HEK293 (cell line): Measurements from ENCODE around the gene S100A2.

ENCODE experiments used
- CTCF ChIA-PET: fragments of 350-600 bp; formaldehyde crosslinking; extraction: SDS; loops from one replicate; lab custom pipeline; 2021; ENCODE audit warnings: antibody characterized with exemption; lab: Yijun Ruan, JAX
- POLR2A ChIA-PET: fragments of 300-600 bp; formaldehyde crosslinking; extraction: SDS; loops from one replicate; lab custom pipeline; 2020; ENCODE audit warnings: antibody characterized with exemption, inconsistent platforms; lab: Yijun Ruan, JAX
- H3K27ac ChIP-seq: fragments of 200-500 bp; sonication (Bioruptor generic); 2 replicates; pipeline ENCODE4 v1.5.1; 2014; ENCODE audit warnings: low read depth, low read length, control low read depth, inconsistent platforms; ENCODE audit errors: extremely low read depth
- H3K36me3 ChIP-seq, 2 experiments: fragments of 200-500 bp in 1 of 2; sonication (Bioruptor generic) in 1 of 2; 1 replicate in 1 of 2; 2 replicates in 1 of 2; pipeline ENCODE4 v1.5.1; 2014 to 2017; ENCODE audit warnings: inconsistent platforms in 2 of 2, low read length in 2 of 2; ENCODE audit not compliant: control insufficient read depth in 2 of 2, insufficient read depth in 1 of 2
- H3K4me1 ChIP-seq: fragments of 200-500 bp; sonication (Bioruptor generic); 2 replicates; pipeline ENCODE4 v1.5.1; 2014; ENCODE audit warnings: mild to moderate bottlenecking, low read length, inconsistent platforms; ENCODE audit not compliant: control insufficient read depth, insufficient read depth
- H3K4me3 ChIP-seq: 2 replicates; pipeline ENCODE4 v1.5.1; 2011; ENCODE audit warnings: low read depth, mild to moderate bottlenecking, control low read depth, low read length, moderate library complexity
- H3K9me3 ChIP-seq: fragments of 200-500 bp; sonication (Bioruptor generic); 2 replicates; pipeline ENCODE4 v1.5.1; 2014; ENCODE audit warnings: low read depth, low read length, inconsistent platforms; ENCODE audit not compliant: control insufficient read depth, insufficient read depth
- BCL11B ChIP-seq: fragments of 450-650 bp; formaldehyde crosslinking; IDR thresholded peaks from 2 replicates; pipeline ENCODE4 v1.5.1; 2016; ENCODE audit warnings: low read depth, missing biosample characterization, missing genetic modification characterization
- KLF16 ChIP-seq: fragments of 450-650 bp; formaldehyde crosslinking; IDR thresholded peaks from 2 replicates; pipeline ENCODE4 v1.5.1; 2017; ENCODE audit warnings: missing biosample characterization, missing genetic modification characterization
- KLF7 ChIP-seq: fragments of 450-650 bp; formaldehyde crosslinking; IDR thresholded peaks from 2 replicates; pipeline ENCODE4 v1.5.1; 2016; ENCODE audit warnings: missing biosample characterization, missing genetic modification characterization, borderline replicate concordance
- MYNN ChIP-seq: fragments of 450-650 bp; formaldehyde crosslinking; IDR thresholded peaks from 2 replicates; pipeline ENCODE4 v1.5.1; 2016; ENCODE audit warnings: missing biosample characterization, missing genetic modification characterization, borderline replicate concordance
- MZF1 ChIP-seq: fragments of 450-650 bp; formaldehyde crosslinking; IDR thresholded peaks from 2 replicates; pipeline ENCODE4 v1.5.1; 2017; ENCODE audit warnings: missing biosample characterization, missing genetic modification characterization, borderline replicate concordance
- OSR2 ChIP-seq: fragments of 450-650 bp; formaldehyde crosslinking; IDR thresholded peaks from 2 replicates; pipeline ENCODE4 v1.5.1; 2016; ENCODE audit warnings: missing biosample characterization, missing genetic modification characterization
- SALL2 ChIP-seq: fragments of 450-650 bp; formaldehyde crosslinking; IDR thresholded peaks from 2 replicates; pipeline ENCODE4 v1.5.0; 2017; ENCODE audit warnings: missing biosample characterization, mild to moderate bottlenecking, missing genetic modification characterization, borderline replicate concordance
- SP7 ChIP-seq: fragments of 450-650 bp; formaldehyde crosslinking; IDR thresholded peaks from 2 replicates; pipeline ENCODE4 v1.5.1; 2016; ENCODE audit warnings: missing biosample characterization, missing genetic modification characterization
- ZBTB11 ChIP-seq: fragments of 450-650 bp; formaldehyde crosslinking; conservative IDR thresholded peaks from 2 replicates; pipeline ENCODE4 v1.5.1; 2016; ENCODE audit warnings: low read depth, missing biosample characterization, missing genetic modification characterization
- ZBTB7A ChIP-seq: fragments of 450-650 bp; formaldehyde crosslinking; IDR thresholded peaks from 2 replicates; pipeline ENCODE4 v1.5.1; 2016; ENCODE audit warnings: low read depth, missing biosample characterization, missing genetic modification characterization
- ZFHX2 ChIP-seq: fragments of 450-650 bp; formaldehyde crosslinking; conservative IDR thresholded peaks from 2 replicates; pipeline ENCODE4 v1.5.1; 2016; ENCODE audit warnings: missing biosample characterization, missing genetic modification characterization
- ZNF121 ChIP-seq: fragments of 450-650 bp; formaldehyde crosslinking; IDR thresholded peaks from 2 replicates; pipeline ENCODE4 v1.5.1; 2016; ENCODE audit warnings: missing biosample characterization, missing genetic modification characterization
- ZNF184 ChIP-seq: fragments of 450-650 bp; IDR thresholded peaks from 2 replicates; pipeline ENCODE4 v1.5.1; 2018; ENCODE audit warnings: missing biosample characterization, mild to moderate bottlenecking, missing genetic modification characterization
- ZNF214 ChIP-seq: fragments of 450-650 bp; formaldehyde crosslinking; IDR thresholded peaks from 2 replicates; pipeline ENCODE4 v1.5.1; 2017; ENCODE audit warnings: missing biosample characterization, mild to moderate bottlenecking, missing genetic modification characterization, borderline replicate concordance
- ZNF223 ChIP-seq: fragments of 450-650 bp; formaldehyde crosslinking; IDR thresholded peaks from 2 replicates; pipeline ENCODE4 v1.5.1; 2016; ENCODE audit warnings: missing biosample characterization, missing genetic modification characterization
- ZNF239 ChIP-seq: fragments of 450-650 bp; formaldehyde crosslinking; IDR thresholded peaks from 2 replicates; pipeline ENCODE4 v1.5.1; 2016; ENCODE audit warnings: missing biosample characterization, missing genetic modification characterization
- ZNF266 ChIP-seq: fragments of 450-650 bp; formaldehyde crosslinking; IDR thresholded peaks from 2 replicates; pipeline ENCODE4 v1.5.1; 2016; ENCODE audit warnings: missing biosample characterization, missing genetic modification characterization, low read depth
- ZNF341 ChIP-seq: fragments of 450-650 bp; formaldehyde crosslinking; IDR thresholded peaks from 2 replicates; pipeline ENCODE4; 2016; ENCODE audit warnings: low read depth, missing biosample characterization, missing genetic modification characterization
- ZNF394 ChIP-seq: fragments of 450-650 bp; formaldehyde crosslinking; IDR thresholded peaks from 2 replicates; pipeline ENCODE4 v1.5.1; 2016; ENCODE audit warnings: missing biosample characterization, missing genetic modification characterization, mild to moderate bottlenecking, moderate library complexity, borderline replicate concordance
- ZNF558 ChIP-seq: fragments of 450-650 bp; formaldehyde crosslinking; IDR thresholded peaks from 2 replicates; pipeline ENCODE4 v1.5.1; 2016; ENCODE audit warnings: missing biosample characterization, missing genetic modification characterization
- ZNF571 ChIP-seq: fragments of 450-650 bp; formaldehyde crosslinking; IDR thresholded peaks from 2 replicates; pipeline ENCODE4 v1.5.0; 2017; ENCODE audit warnings: missing biosample characterization, missing genetic modification characterization
- ZNF585B ChIP-seq: fragments of 450-650 bp; formaldehyde crosslinking; IDR thresholded peaks from 2 replicates; pipeline ENCODE4 v1.5.1; 2016; ENCODE audit warnings: missing biosample characterization, missing genetic modification characterization
- ZNF621 ChIP-seq: fragments of 450-650 bp; formaldehyde crosslinking; IDR thresholded peaks from 2 replicates; pipeline ENCODE4 v1.5.1; 2017; ENCODE audit warnings: missing biosample characterization, missing genetic modification characterization
- ZNF626 ChIP-seq: fragments of 450-650 bp; sonication (Bioruptor Pico); formaldehyde crosslinking; IDR thresholded peaks from 2 replicates; pipeline ENCODE4 v1.5.1; 2018; ENCODE audit warnings: missing biosample characterization, missing genetic modification characterization, inconsistent platforms
- ZNF791 ChIP-seq: fragments of 450-650 bp; formaldehyde crosslinking; IDR thresholded peaks from 2 replicates; pipeline ENCODE4 v1.5.1; 2016; ENCODE audit warnings: missing biosample characterization, missing genetic modification characterization
- ZNF830 ChIP-seq: fragments of 450-650 bp; IDR thresholded peaks from 2 replicates; pipeline ENCODE4 v1.5.0; 2018; ENCODE audit warnings: missing biosample characterization, missing genetic modification characterization, low read depth, mild to moderate bottlenecking, moderate library complexity
- ZNF843 ChIP-seq: fragments of 450-650 bp; formaldehyde crosslinking; IDR thresholded peaks from 2 replicates; pipeline ENCODE4 v1.5.1; 2016; ENCODE audit warnings: missing biosample characterization, missing genetic modification characterization
- ZSCAN23 ChIP-seq: fragments of 450-650 bp; formaldehyde crosslinking; IDR thresholded peaks from 2 replicates; pipeline ENCODE4 v1.5.1; 2016; ENCODE audit warnings: missing biosample characterization, missing genetic modification characterization
- TF ChIP-seq, protein P1 (sequence below): IDR thresholded peaks from 2 replicates; pipeline ENCODE4 v1.6.1; 2011; ENCODE audit warnings: mild to moderate bottlenecking, low read depth, low read length, borderline replicate concordance
- TF ChIP-seq, protein P2 (sequence below): fragments of 450-650 bp; formaldehyde crosslinking; IDR thresholded peaks from 2 replicates; pipeline ENCODE4 v1.5.1; 2016; ENCODE audit warnings: missing biosample characterization, missing genetic modification characterization

S100A2 gene

DNA sequence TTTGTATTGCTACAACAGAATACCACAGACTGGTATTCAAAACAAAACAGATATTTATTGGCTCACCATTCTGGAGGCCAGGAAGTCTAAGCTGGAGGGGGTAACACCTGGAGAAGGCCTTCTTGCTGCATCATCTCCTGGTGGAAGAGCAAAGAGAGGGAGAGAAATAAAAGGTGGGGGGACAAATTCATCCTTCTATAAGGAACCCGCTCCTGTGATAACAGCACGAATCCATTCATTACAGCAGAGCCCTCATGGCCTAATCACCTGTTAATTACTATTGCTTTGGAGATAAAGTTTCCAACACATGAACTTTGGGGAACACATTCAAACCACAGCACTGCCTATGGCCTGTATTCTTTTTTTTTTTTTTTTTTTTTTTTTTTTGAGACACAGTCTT is 5.4 kb downstream of the S100A2 start:
- Histone ChIP-seq H3K4me1 (no peaks in the 10 kb centered on the region), H3K9me3 (no peaks in the 10 kb centered on the region)
- ChIA-PET CTCF (interaction anchor here (0.7 to 1.3 kb wide), 3 partner anchors 26 to 1401 kb away, joined by 3 to 5 read pairs (median 3); no protein-coding TSS in a partner anchor), POLR2A (no interaction called here)
- TF ChIP-seq ZNF621 (tag by site-specific recombination) = no peak
- TF ChIP-seq, protein P1, sequence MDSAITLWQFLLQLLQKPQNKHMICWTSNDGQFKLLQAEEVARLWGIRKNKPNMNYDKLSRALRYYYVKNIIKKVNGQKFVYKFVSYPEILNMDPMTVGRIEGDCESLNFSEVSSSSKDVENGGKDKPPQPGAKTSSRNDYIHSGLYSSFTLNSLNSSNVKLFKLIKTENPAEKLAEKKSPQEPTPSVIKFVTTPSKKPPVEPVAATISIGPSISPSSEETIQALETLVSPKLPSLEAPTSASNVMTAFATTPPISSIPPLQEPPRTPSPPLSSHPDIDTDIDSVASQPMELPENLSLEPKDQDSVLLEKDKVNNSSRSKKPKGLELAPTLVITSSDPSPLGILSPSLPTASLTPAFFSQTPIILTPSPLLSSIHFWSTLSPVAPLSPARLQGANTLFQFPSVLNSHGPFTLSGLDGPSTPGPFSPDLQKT = no peak
- TF ChIP-seq ZNF830 = no peak
- no peak for TF ChIP-seq ZNF121
- TF ChIP-seq ZNF571 (tag by site-specific recombination) = no peak
- no peak for TF ChIP-seq ZBTB7A
- TF ChIP-seq BCL11B (tag by site-specific recombination) = no peak
- TF ChIP-seq ZFHX2 = no peak
- TF ChIP-seq ZNF626 (tag by site-specific recombination) = no peak
- TF ChIP-seq MZF1 (tag by site-specific recombination) = no peak
- TF ChIP-seq ZNF184 = no peak
- no peak for TF ChIP-seq ZNF223
- TF ChIP-seq KLF7 = no peak
- no peak for TF ChIP-seq ZBTB11 (tag by site-specific recombination)
- TF ChIP-seq ZNF266 (tag by site-specific recombination) = no peak
- TF ChIP-seq, all 188 proteins: peak for 0
- Histone ChIP-seq H3K27ac (no peak overlapping the region), H3K36me3 (no peaks in the 10 kb centered on the region), H3K4me3 (no peak overlapping the region)

DNA sequence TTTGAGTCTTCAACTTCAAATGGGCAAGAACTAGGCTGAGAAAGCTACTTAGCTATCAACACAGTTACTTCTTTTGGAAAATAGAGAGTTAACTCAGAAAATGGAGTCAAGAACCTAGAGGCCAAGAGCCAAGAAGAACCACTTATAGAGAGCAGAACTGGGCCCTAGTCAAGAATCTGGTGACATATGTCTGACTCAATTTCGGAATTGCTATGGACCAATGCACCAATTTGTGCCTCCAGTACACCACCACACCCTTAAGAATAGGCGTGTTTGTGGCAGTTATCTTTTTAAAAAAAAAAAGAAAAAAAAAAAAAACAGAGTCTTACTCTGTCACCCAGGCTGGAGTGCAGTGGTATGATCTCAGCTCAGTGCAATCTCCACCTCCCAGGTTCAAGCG is 7.8 kb downstream of the S100A2 start:
- H3K27ac ChIP-seq = no peak overlapping the region
- H3K9me3 ChIP-seq = no peaks in the 10 kb centered on the region
- H3K4me3 ChIP-seq = no peak overlapping the region
- CTCF ChIA-PET = interaction anchor here (0.6 to 1.2 kb wide), 4 partner anchors 47 to 1874 kb away, joined by 3 to 5 read pairs (median 4); no protein-coding TSS in a partner anchor
- H3K4me1 ChIP-seq = no peaks in the 10 kb centered on the region
- H3K36me3 ChIP-seq = no peaks in the 10 kb centered on the region
- POLR2A ChIA-PET = interaction anchor here (0.6 to 1.3 kb wide), 3 partner anchors 13 to 85 kb away, joined by 3 to 4 read pairs (median 3); no protein-coding TSS in a partner anchor
- TF ChIP-seq ZNF558 (tag by site-specific recombination) (no peak), KLF16 (no peak), ZNF791 (no peak), ZNF341 (tag by site-specific recombination) (no peak), ZNF184 (no peak), ZNF214 (no peak), OSR2 (tag by site-specific recombination) (no peak), ZNF394 (tag by site-specific recombination) (no peak), SALL2 (tag by site-specific recombination) (no peak), ZSCAN23 (no peak), ZNF571 (tag by site-specific recombination) (no peak), ZNF239 (tag by site-specific recombination) (no peak), SP7 (tag by site-specific recombination) (no peak), MYNN (tag by site-specific recombination) (no peak), ZNF843 (tag by site-specific recombination) (no peak), ZBTB7A (no peak), ZNF585B (tag by site-specific recombination) (no peak)
- TF ChIP-seq, protein P2, sequence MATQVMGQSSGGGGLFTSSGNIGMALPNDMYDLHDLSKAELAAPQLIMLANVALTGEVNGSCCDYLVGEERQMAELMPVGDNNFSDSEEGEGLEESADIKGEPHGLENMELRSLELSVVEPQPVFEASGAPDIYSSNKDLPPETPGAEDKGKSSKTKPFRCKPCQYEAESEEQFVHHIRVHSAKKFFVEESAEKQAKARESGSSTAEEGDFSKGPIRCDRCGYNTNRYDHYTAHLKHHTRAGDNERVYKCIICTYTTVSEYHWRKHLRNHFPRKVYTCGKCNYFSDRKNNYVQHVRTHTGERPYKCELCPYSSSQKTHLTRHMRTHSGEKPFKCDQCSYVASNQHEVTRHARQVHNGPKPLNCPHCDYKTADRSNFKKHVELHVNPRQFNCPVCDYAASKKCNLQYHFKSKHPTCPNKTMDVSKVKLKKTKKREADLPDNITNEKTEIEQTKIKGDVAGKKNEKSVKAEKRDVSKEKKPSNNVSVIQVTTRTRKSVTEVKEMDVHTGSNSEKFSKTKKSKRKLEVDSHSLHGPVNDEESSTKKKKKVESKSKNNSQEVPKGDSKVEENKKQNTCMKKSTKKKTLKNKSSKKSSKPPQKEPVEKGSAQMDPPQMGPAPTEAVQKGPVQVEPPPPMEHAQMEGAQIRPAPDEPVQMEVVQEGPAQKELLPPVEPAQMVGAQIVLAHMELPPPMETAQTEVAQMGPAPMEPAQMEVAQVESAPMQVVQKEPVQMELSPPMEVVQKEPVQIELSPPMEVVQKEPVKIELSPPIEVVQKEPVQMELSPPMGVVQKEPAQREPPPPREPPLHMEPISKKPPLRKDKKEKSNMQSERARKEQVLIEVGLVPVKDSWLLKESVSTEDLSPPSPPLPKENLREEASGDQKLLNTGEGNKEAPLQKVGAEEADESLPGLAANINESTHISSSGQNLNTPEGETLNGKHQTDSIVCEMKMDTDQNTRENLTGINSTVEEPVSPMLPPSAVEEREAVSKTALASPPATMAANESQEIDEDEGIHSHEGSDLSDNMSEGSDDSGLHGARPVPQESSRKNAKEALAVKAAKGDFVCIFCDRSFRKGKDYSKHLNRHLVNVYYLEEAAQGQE = no peak
